Testis (tissue), 3 donors: ENCODE measurements around the gene KRTAP5-6. TPM values are rescaled to one million over a fixed set of nuclear protein-coding genes. Genes with fewer than 3 reads are reported as not detected.
A peak's percentile ranks its signal among the peaks of the same experiment; 100 is the strongest.

Experiments used
- DNase-seq: peaks from one replicate; pipeline ENCODE4 v3.0.0-alpha.2; 2019
- H3K27ac ChIP-seq, 2 donors: fragments of 200-600 bp; sonication (generic); one replicate each; pipeline ENCODE4 v1.5.1; 2019
- H3K27me3 ChIP-seq: fragments of 200-600 bp; sonication (generic); one replicate; pipeline ENCODE4 v1.5.1; 2019
- H3K36me3 ChIP-seq: fragments of 200-600 bp; sonication (generic); one replicate; pipeline ENCODE4 v1.5.1; 2017; ENCODE audit warnings: low read depth; ENCODE audit errors: missing control alignments
- H3K4me1 ChIP-seq: fragments of 200-600 bp; sonication (generic); one replicate; pipeline ENCODE4 v1.5.1; 2019
- H3K4me3 ChIP-seq, 2 donors: fragments of 200-600 bp; sonication (generic); one replicate each; pipeline ENCODE4 v1.5.1; 2017 to 2019
- H3K9me3 ChIP-seq: fragments of 200-600 bp; sonication (generic); one replicate; pipeline ENCODE4 v1.5.1; 2017
- POLR2A ChIP-seq: fragments of 450-650 bp; IDR thresholded peaks from one replicate; pipeline ENCODE4 v1.6.1; 2017; ENCODE audit warnings: antibody characterized with exemption, mild to moderate bottlenecking, moderate library complexity
- WGBS, 2 donors: methylation state at CpG; one replicate each; pipeline ENCODE4 v1.1.5; 2018; 5-methylcytosine and 5-hydroxymethylcytosine counted together
- intact Hi-C: fragments of 100-400 bp; cut with DNase I; formaldehyde crosslinking; loops from one replicate; pipeline ENCODE4 v1.15.1; 2023; ENCODE audit warnings: low total_unique reads
- polyA plus RNA-seq: library from polyadenylated mRNA; stranded (reverse); fragments of 350-450 nt; fragmentation: Illumina TruSeq; extraction: RNeasy Lipid Tissue Mini Kit (QIAGEN cat#74804); gene quantifications from one replicate; pipeline ENCODE4 v1.2.3, GENCODE V29; 2014; ENCODE audit warnings: low read depth, low replicate concordance; ENCODE audit not compliant: insufficient read depth
- total RNA-seq, 2 donors: library from RNA; depleted of rRNA; stranded (reverse); fragments of >200 nt; gene quantifications; one replicate each; pipeline ENCODE4 v1.2.3, GENCODE V29; 2016
- TF ChIP-seq, protein P1 (sequence below), 3 experiments: fragments of 450-650 bp in 2 of 3; fragments of 200-600 bp in 1 of 3; sonication (generic) in 1 of 3; IDR thresholded peaks; one replicate each; pipeline ENCODE4 v1.5.1; 2016 to 2019; ENCODE audit warnings: antibody characterized with exemption in 3 of 3, mild to moderate bottlenecking in 2 of 3, moderate library complexity in 1 of 3

The KRTAP5-6 gene
- total and polyA plus RNA-seq, 3 donors from 2014 or later, result not detected

DNA sequence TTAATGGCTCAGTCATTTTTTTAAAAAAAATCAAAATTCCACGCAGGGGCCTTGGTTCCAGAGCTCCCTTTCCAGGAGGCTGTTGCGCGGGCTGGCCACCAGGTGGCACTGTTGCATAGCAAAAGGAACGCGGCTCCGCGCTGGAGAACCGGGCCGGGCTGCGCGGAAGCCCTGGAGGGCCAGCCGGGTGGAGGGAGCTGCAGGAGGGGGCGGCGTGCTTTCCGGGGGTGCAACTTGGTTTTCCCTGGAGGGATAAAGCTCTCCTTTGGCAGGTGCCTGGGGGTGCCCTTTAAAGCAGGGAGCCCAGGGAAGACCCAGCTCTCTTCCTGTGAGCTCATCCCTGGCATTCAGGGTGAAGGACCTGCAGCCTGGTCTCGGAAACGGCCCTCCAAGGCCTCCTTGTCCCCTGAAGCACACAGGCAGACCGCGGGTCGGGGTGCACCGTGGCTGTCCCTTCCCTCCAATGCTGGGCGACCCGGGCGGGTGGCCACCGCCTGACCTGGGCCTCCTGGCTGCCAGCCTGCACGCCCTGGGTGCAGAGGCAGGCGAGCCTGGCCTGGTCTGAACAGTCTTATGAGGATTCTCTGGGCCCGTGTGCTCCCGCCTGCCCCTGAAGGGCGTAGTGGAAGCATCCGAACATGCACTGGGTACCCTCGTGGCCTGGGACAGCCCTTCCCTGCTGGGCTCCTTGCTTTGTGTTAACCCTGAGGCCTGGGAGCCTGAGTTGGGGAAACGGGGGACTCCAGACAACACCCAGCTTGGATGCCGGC, 44.0 kb upstream of the KRTAP5-6 start:
- Histone ChIP-seq H3K4me3 (no peak overlapping the region), H3K9me3 (no peaks in the 10 kb centered on the region), H3K27me3 (no peaks in the 10 kb centered on the region), H3K36me3 (no peaks in the 10 kb centered on the region), H3K27ac (no peak overlapping the region), H3K4me1 (no peaks in the 10 kb centered on the region)
- peak; percentile 88 for DNase-seq
- 27 to 33% methylated on average over 28 to 34 of the region's 34 CpGs for WGBS, 2 donors
- intact Hi-C loops, result loop anchor here (10.0 kb wide), 2 partner anchors 182 to 502 kb away; partner anchors contain the start of genes SYT8 and TNNI2
- TF ChIP-seq, protein P1, sequence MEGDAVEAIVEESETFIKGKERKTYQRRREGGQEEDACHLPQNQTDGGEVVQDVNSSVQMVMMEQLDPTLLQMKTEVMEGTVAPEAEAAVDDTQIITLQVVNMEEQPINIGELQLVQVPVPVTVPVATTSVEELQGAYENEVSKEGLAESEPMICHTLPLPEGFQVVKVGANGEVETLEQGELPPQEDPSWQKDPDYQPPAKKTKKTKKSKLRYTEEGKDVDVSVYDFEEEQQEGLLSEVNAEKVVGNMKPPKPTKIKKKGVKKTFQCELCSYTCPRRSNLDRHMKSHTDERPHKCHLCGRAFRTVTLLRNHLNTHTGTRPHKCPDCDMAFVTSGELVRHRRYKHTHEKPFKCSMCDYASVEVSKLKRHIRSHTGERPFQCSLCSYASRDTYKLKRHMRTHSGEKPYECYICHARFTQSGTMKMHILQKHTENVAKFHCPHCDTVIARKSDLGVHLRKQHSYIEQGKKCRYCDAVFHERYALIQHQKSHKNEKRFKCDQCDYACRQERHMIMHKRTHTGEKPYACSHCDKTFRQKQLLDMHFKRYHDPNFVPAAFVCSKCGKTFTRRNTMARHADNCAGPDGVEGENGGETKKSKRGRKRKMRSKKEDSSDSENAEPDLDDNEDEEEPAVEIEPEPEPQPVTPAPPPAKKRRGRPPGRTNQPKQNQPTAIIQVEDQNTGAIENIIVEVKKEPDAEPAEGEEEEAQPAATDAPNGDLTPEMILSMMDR (IDR thresholded peaks at IDR 0.05), result peak; percentile 97 to 99 (median 98)
- TF ChIP-seq POLR2A, result no peak

DNA sequence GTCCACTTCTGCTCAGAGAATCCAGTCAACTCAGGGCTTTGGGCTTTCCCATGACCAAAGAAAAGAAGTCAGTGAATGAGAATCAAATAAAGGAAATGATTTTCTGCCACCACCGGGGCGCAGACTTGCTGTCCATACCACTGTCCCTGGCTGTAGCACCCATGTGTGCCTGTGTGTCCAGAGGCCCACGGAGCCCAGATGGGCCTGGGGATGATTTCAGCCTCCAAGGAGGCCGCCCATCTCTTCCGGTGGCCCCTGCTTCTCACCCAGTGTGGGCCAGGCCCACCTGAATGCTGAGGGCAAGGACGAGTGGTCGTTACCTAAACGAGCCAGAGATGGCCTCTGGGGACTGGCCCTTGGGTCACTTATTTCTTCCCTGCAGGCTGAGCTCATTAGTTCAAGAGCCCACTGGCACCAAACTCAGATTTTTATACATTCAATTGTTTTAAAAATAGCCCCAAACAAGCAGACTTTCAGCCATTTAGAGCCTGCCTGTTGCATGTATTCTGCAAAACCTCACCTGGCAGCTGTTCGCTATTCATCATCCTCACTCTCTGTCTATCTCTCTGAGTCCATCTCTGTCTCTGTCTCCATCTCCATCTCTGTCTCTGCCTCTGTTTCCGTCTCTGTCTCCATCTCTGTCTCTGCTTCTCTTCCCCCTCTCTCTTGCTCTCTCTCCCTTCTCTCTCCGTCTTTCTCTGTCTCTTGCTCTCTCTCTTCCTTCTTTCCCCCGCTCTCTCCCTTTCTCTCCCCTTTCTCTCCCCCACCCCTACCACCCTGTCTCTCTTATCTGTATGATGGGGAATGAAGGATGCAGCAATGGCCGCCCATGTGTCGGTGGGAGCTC, 43.2 kb upstream of the KRTAP5-6 start:
- Histone ChIP-seq H3K36me3 (no peaks in the 10 kb centered on the region), H3K9me3 (no peaks in the 10 kb centered on the region), H3K27ac (no peak overlapping the region), H3K4me3 (no peak overlapping the region), H3K4me1 (no peaks in the 10 kb centered on the region), H3K27me3 (no peaks in the 10 kb centered on the region)
- TF ChIP-seq, protein P1 (IDR thresholded peaks at IDR 0.05), result no peak
- TF ChIP-seq POLR2A, result no peak
- no peak for DNase-seq
- WGBS, 2 donors, result 83 to 84% methylated on average over 13 to 14 of the region's 14 CpGs
- intact Hi-C loops, result loop anchor here (10.0 kb wide), 2 partner anchors 181 to 501 kb away; partner anchors contain the start of genes SYT8 and TNNI2

DNA sequence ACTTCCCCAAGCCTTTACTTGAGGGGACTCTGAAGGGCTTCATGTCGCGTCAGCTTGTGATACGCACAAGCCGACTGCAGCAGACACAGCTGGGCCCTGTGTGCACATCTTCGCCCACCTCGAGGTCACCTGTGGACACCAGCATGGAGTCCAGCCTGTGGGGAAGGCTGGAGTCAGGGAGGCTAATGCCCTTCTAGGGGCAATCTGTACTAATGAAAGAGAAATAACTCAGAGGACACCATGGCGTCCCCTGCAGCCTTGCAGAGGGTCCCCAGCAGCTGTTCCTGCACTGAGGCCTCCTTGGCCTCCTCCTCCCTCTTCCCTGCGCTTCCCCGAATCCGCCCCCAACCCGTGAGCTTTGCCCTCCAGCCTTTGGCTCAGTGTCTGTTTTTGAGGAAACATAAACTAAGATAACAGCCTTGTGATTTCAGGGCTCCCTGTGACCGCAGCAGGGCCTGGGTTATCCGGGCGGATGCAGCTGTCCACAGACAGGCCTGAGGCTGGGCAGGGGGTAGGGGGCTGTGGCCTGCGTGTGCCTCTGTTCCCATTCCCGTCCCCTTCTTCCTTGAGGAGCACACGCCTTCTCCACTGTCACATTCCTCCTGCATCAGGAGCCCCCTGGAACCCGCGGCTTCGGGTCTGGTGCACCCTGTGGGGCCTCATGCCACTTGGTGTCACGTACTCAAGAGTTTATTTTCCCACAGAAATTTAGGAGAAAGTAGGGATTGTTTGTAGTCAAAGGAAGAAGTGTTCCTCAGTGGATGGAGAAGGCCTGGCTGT, 42.4 kb upstream of the KRTAP5-6 start:
- TF ChIP-seq, protein P1 (IDR thresholded peaks at IDR 0.05), result no peak
- H3K36me3 ChIP-seq, result no peaks in the 10 kb centered on the region
- H3K27ac ChIP-seq, result no peak overlapping the region
- H3K4me3 ChIP-seq, result no peak overlapping the region
- WGBS, 2 donors, result 77 to 82% methylated on average over 18 to 21 of the region's 21 CpGs
- no peaks in the 10 kb centered on the region for H3K27me3 ChIP-seq
- DNase-seq, result peak; percentile 12
- H3K4me1 ChIP-seq, result no peaks in the 10 kb centered on the region
- intact Hi-C loops, result loop anchor here (10.0 kb wide), 2 partner anchors 180 to 500 kb away; partner anchors contain the start of genes SYT8 and TNNI2
- no peaks in the 10 kb centered on the region for H3K9me3 ChIP-seq

DNA sequence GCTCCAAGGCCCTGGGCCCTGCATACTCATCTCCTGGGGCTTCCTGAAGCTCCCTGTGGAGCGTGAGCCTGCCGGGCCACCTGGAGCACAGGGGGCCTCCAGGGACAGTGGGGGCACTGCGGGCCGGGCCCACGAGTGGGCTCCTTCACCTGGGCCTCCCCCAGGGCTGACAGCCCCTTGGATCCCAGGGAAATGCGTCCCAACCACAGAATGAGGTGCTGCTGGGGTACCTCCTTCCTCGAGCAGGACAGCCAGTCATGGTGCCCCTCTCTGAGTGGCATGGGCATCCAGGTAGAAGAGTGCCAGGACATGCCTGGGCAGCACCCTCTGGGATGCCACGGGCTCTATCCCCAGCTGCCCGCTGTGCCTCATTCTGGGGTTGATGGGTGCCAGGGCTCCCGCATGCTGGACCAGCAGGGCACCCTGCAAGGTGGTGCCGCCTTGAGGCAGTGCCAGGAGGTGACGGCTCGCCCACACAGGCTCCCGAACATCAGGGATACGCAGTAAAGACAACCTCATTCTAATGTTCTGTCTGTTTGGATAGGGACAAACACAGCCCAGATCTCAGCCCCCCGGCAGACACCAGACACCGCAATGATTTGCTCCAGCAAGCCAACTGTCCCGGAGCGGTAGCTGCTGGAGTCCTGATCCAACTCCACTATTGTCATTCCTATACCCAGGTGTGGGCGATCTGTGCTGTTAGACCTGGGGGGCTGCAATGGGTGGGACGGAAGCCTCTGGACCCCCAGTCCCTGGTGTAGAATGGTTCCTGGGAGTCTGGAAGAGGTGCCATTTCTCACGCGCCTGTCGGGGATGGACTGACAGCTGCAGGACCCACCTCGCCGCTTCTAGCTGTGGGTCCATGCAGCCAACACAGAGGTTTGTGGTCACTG, 41.6 kb upstream of the KRTAP5-6 start:
- intact Hi-C loops, result loop anchor here (10.0 kb wide), 2 partner anchors 179 to 499 kb away; partner anchors contain the start of genes SYT8 and TNNI2
- Histone ChIP-seq H3K27me3 (no peaks in the 10 kb centered on the region), H3K27ac (no peak overlapping the region), H3K4me1 (no peaks in the 10 kb centered on the region), H3K9me3 (no peaks in the 10 kb centered on the region), H3K4me3 (no peak overlapping the region), H3K36me3 (no peaks in the 10 kb centered on the region)
- TF ChIP-seq, protein P1 (IDR thresholded peaks at IDR 0.05), result no peak
- TF ChIP-seq POLR2A, result no peak
- DNase-seq, result peak; percentile 9
- WGBS, 2 donors, result 86 to 94% methylated on average over 7 to 26 of the region's 26 CpGs
